GM12892 (cell line): ENCODE data around the gene AGPAT2.

Experiments used
- POLR2A ChIP-seq: IDR thresholded peaks from 2 replicates; pipeline ENCODE4 v1.6.1; 2011; ENCODE audit warnings: low read depth, low read length, control low read depth
- POLR2AphosphoS5 ChIP-seq: IDR thresholded peaks from 2 replicates; pipeline ENCODE4 v1.6.1; 2011; ENCODE audit warnings: low read depth, low read length, control low read depth

- no peak for TF ChIP-seq POLR2AphosphoS5
- no peak for TF ChIP-seq POLR2A
These were observed 31.0 kb downstream of the AGPAT2 start for GRCh38 chr9:136656183-136656738.
